Measurements from ENCODE around the gene KCNK1.

Gene KCNK1

GRCh38 chr1:233636503-233636877, 22.6 kb downstream of the KCNK1 start:
- 0 out of 2 replicates have a peak, but pooled peaks cover 4% of the 10 kb centered on the region for H3K4me1 ChIP-seq (ENCODE audit: insufficient read depth, low read length)
- no peaks in the 10 kb centered on the region for H3K36me3 ChIP-seq (ENCODE audit: insufficient read depth, low read length)
- no peak overlapping the region for H3K9ac ChIP-seq (ENCODE audit: low read depth, low read length)
- no peaks in the 10 kb centered on the region for H3K9me3 ChIP-seq (ENCODE audit: control insufficient read depth, insufficient read depth, low read length)

- H3K36me3 ChIP-seq (ENCODE audit: insufficient read depth, low read length) = no peaks in the 10 kb centered on the region
- H3K9me3 ChIP-seq (ENCODE audit: control insufficient read depth, insufficient read depth, low read length) = no peaks in the 10 kb centered on the region
- 0 out of 2 replicates have a peak, but pooled peaks cover 4% of the 10 kb centered on the region for H3K4me1 ChIP-seq (ENCODE audit: insufficient read depth, low read length)
- no peak overlapping the region for H3K9ac ChIP-seq (ENCODE audit: low read depth, low read length)
These were observed 24.6 kb downstream of the KCNK1 start for GRCh38 chr1:233638513-233638912.

- Histone ChIP-seq H3K36me3 (ENCODE audit: insufficient read depth, low read length) (no peaks in the 10 kb centered on the region; the same call in 1 of the 2 replicates), H3K9me3 (ENCODE audit: control insufficient read depth, insufficient read depth, low read length) (no peaks in the 10 kb centered on the region), H3K9ac (ENCODE audit: low read depth, low read length) (no peak overlapping the region), H3K4me1 (ENCODE audit: insufficient read depth, low read length) (0 out of 2 replicates have a peak, but pooled peaks cover 4% of the 10 kb centered on the region)
These were observed 25.7 kb downstream of the KCNK1 start for GRCh38 chr1:233639611-233640010.

- no peaks in the 10 kb centered on the region; the same call in 1 of the 2 replicates for H3K36me3 ChIP-seq (ENCODE audit: insufficient read depth, low read length)
- H3K9ac ChIP-seq (ENCODE audit: low read depth, low read length) = no peak overlapping the region
- H3K4me1 ChIP-seq (ENCODE audit: insufficient read depth, low read length) = 0 out of 2 replicates have a peak, but pooled peaks cover 4% of the 10 kb centered on the region
- no peaks in the 10 kb centered on the region for H3K9me3 ChIP-seq (ENCODE audit: control insufficient read depth, insufficient read depth, low read length)
These were observed 26.3 kb downstream of the KCNK1 start for GRCh38 chr1:233640179-233640578.

- Histone ChIP-seq H3K36me3 (ENCODE audit: insufficient read depth, low read length) (no peaks in the 10 kb centered on the region; the same call in 1 of the 2 replicates), H3K4me1 (ENCODE audit: insufficient read depth, low read length) (0 out of 2 replicates have a peak, but pooled peaks cover under 1% of the 10 kb centered on the region), H3K9ac (ENCODE audit: low read depth, low read length) (no peak overlapping the region), H3K9me3 (ENCODE audit: control insufficient read depth, insufficient read depth, low read length) (no peaks in the 10 kb centered on the region)
These were observed 27.1 kb downstream of the KCNK1 start for GRCh38 chr1:233641029-233641428.

GRCh38 chr1:233647073-233647472, 33.2 kb downstream of the KCNK1 start:
- Histone ChIP-seq H3K9me3 (ENCODE audit: control insufficient read depth, insufficient read depth, low read length) (no peaks in the 10 kb centered on the region), H3K4me1 (ENCODE audit: insufficient read depth, low read length) (no peaks in the 10 kb centered on the region), H3K36me3 (ENCODE audit: insufficient read depth, low read length) (no peaks in the 10 kb centered on the region; the same call in 1 of the 2 replicates), H3K9ac (ENCODE audit: low read depth, low read length) (no peak overlapping the region)

GRCh38 chr1:233647636-233648035, 33.7 kb downstream of the KCNK1 start:
- Histone ChIP-seq H3K4me1 (ENCODE audit: insufficient read depth, low read length) (no peaks in the 10 kb centered on the region; the same call in 1 of the 2 replicates), H3K9ac (ENCODE audit: low read depth, low read length) (no peak overlapping the region), H3K9me3 (ENCODE audit: control insufficient read depth, insufficient read depth, low read length) (no peaks in the 10 kb centered on the region), H3K36me3 (ENCODE audit: insufficient read depth, low read length) (no peaks in the 10 kb centered on the region; the same call in 1 of the 2 replicates)

GRCh38 chr1:233651061-233651460, 37.2 kb downstream of the KCNK1 start:
- peaks cover 12% of the 10 kb centered on the region; the same call in 1 of the 2 replicates for H3K4me1 ChIP-seq (ENCODE audit: insufficient read depth, low read length)
- no peaks in the 10 kb centered on the region for H3K9me3 ChIP-seq (ENCODE audit: control insufficient read depth, insufficient read depth, low read length)
- H3K9ac ChIP-seq (ENCODE audit: low read depth, low read length) = no peak overlapping the region
- no peaks in the 10 kb centered on the region for H3K36me3 ChIP-seq (ENCODE audit: insufficient read depth, low read length)

- H3K9me3 ChIP-seq (ENCODE audit: control insufficient read depth, insufficient read depth, low read length) = no peaks in the 10 kb centered on the region
- H3K36me3 ChIP-seq (ENCODE audit: insufficient read depth, low read length) = no peaks in the 10 kb centered on the region
- no peak overlapping the region for H3K9ac ChIP-seq (ENCODE audit: low read depth, low read length)
- peaks cover 12% of the 10 kb centered on the region; the same call in 1 of the 2 replicates for H3K4me1 ChIP-seq (ENCODE audit: insufficient read depth, low read length)
These were observed 37.8 kb downstream of the KCNK1 start for GRCh38 chr1:233651563-233652233.

GRCh38 chr1:233652526-233652925, 38.6 kb downstream of the KCNK1 start:
- Histone ChIP-seq H3K36me3 (ENCODE audit: insufficient read depth, low read length) (no peaks in the 10 kb centered on the region), H3K9me3 (ENCODE audit: control insufficient read depth, insufficient read depth, low read length) (no peaks in the 10 kb centered on the region), H3K4me1 (ENCODE audit: insufficient read depth, low read length) (peaks cover 12% of the 10 kb centered on the region; the same call in 1 of the 2 replicates), H3K9ac (ENCODE audit: low read depth, low read length) (no peak overlapping the region)

GRCh38 chr1:233654658-233655280, 40.9 kb downstream of the KCNK1 start:
- Histone ChIP-seq H3K4me1 (ENCODE audit: insufficient read depth, low read length) (peaks cover 12% of the 10 kb centered on the region; the same call in 1 of the 2 replicates), H3K9ac (ENCODE audit: low read depth, low read length) (no peak overlapping the region), H3K36me3 (ENCODE audit: insufficient read depth, low read length) (no peaks in the 10 kb centered on the region), H3K9me3 (ENCODE audit: control insufficient read depth, insufficient read depth, low read length) (no peaks in the 10 kb centered on the region)

GRCh38 chr1:233655301-233655740, 41.4 kb downstream of the KCNK1 start:
- peaks cover 12% of the 10 kb centered on the region; the same call in 1 of the 2 replicates for H3K4me1 ChIP-seq (ENCODE audit: insufficient read depth, low read length)
- no peaks in the 10 kb centered on the region for H3K36me3 ChIP-seq (ENCODE audit: insufficient read depth, low read length)
- no peak overlapping the region for H3K9ac ChIP-seq (ENCODE audit: low read depth, low read length)
- H3K9me3 ChIP-seq (ENCODE audit: control insufficient read depth, insufficient read depth, low read length) = no peaks in the 10 kb centered on the region

GRCh38 chr1:233656032-233656635, 42.2 kb downstream of the KCNK1 start:
- Histone ChIP-seq H3K9ac (ENCODE audit: low read depth, low read length) (no peak overlapping the region), H3K4me1 (ENCODE audit: insufficient read depth, low read length) (peaks cover 12% of the 10 kb centered on the region; the same call in 1 of the 2 replicates), H3K9me3 (ENCODE audit: control insufficient read depth, insufficient read depth, low read length) (no peaks in the 10 kb centered on the region), H3K36me3 (ENCODE audit: insufficient read depth, low read length) (no peaks in the 10 kb centered on the region)

GRCh38 chr1:233656687-233657086, 42.8 kb downstream of the KCNK1 start:
- Histone ChIP-seq H3K36me3 (ENCODE audit: insufficient read depth, low read length) (no peaks in the 10 kb centered on the region), H3K4me1 (ENCODE audit: insufficient read depth, low read length) (peaks cover 12% of the 10 kb centered on the region; the same call in 1 of the 2 replicates), H3K9ac (ENCODE audit: low read depth, low read length) (no peak overlapping the region), H3K9me3 (ENCODE audit: control insufficient read depth, insufficient read depth, low read length) (no peaks in the 10 kb centered on the region)

Data from ES-I3 (cell line).